GM19372 (cell line): ENCODE results near the gene WNK2.

Experiments
- ATAC-seq: cut with Tn5 transposase; IDR thresholded peaks from one replicate; pipeline ENCODE4 v1.9.1; 2021; ENCODE audit warnings: mild to moderate bottlenecking, low read depth, moderate library complexity; ENCODE audit not compliant: unreplicated experiment

The WNK2 gene

GRCh38 chr9:93231121-93231694 lies 47.3 kb downstream of the WNK2 start:
- no peak for ATAC-seq

GRCh38 chr9:93231716-93232115 lies 47.8 kb downstream of the WNK2 start:
- no peak for ATAC-seq

GRCh38 chr9:93232388-93232960 lies 48.5 kb downstream of the WNK2 start:
- no peak for ATAC-seq

GRCh38 chr9:93233033-93233432 lies 49.1 kb downstream of the WNK2 start:
- ATAC-seq = no peak

- ATAC-seq = no peak
Observed at GRCh38 chr9:93234600-93234999, 50.7 kb downstream of the WNK2 start.

GRCh38 chr9:93235300-93235960 lies 51.5 kb downstream of the WNK2 start:
- no peak for ATAC-seq

GRCh38 chr9:93236541-93237206 lies 52.7 kb downstream of the WNK2 start:
- no peak for ATAC-seq

GRCh38 chr9:93237540-93237939 lies 53.6 kb downstream of the WNK2 start:
- ATAC-seq = no peak

GRCh38 chr9:93238953-93239925 lies 55.3 kb downstream of the WNK2 start:
- no peak for ATAC-seq

GRCh38 chr9:93240891-93241334 lies 57.0 kb downstream of the WNK2 start:
- ATAC-seq = no peak

GRCh38 chr9:93243112-93243511 lies 59.2 kb downstream of the WNK2 start:
- ATAC-seq = no peak

GRCh38 chr9:93244101-93244500 lies 60.2 kb downstream of the WNK2 start:
- ATAC-seq = no peak

- no peak for ATAC-seq
Observed at GRCh38 chr9:93244510-93245436, 60.8 kb downstream of the WNK2 start.

- no peak for ATAC-seq
Observed at GRCh38 chr9:93245437-93245970, 61.6 kb downstream of the WNK2 start.

- no peak for ATAC-seq
Observed at GRCh38 chr9:93246111-93246510, 62.2 kb downstream of the WNK2 start.

GRCh38 chr9:93246526-93246925 lies 62.6 kb downstream of the WNK2 start:
- no peak for ATAC-seq

GRCh38 chr9:93247099-93247865 lies 63.3 kb downstream of the WNK2 start:
- ATAC-seq = no peak

- no peak for ATAC-seq
Observed at GRCh38 chr9:93247892-93248291, 64.0 kb downstream of the WNK2 start.
